H1 (cell line): ENCODE measurements around the gene KLHL3. TPM values are rescaled to one million over a fixed set of nuclear protein-coding genes. Genes with fewer than 3 reads are reported as not detected.

Experiments used
- CTCF ChIA-PET: fragments of 300-600 bp; sonication (Branson Sonifier 250); formaldehyde crosslinking; loops from one replicate; lab custom pipeline; 2021; ENCODE audit not compliant: partially characterized antibody; lab: Charles Lee
- POLR2A ChIA-PET: fragments of 300-600 bp; sonication (Branson Sonifier 250); formaldehyde crosslinking; loops from one replicate; lab custom pipeline; 2021; ENCODE audit warnings: inconsistent platforms; ENCODE audit not compliant: partially characterized antibody; lab: Charles Lee
- DNase-seq, 2 experiments: peaks; one replicate each; pipeline versions ENCODE4 v3.0.0 to v3.0.0-alpha.2; 2010 to 2022; ENCODE audit warnings: low spot score in 2 of 2, low read depth in 1 of 2, mixed read lengths in 1 of 2
- FAIRE-seq: peaks from 2 replicates; lab custom pipeline; 2011; peaks lifted over from hg19 to GRCh38; lab: Jason Lieb, UNC
- H2AFZ ChIP-seq: 2 replicates; pipeline ENCODE4 v1.8.1; 2012; ENCODE audit warnings: low read length, inconsistent platforms
- H2AK5ac ChIP-seq: 2 replicates; pipeline ENCODE4 v1.6.1; 2013; ENCODE audit warnings: low read depth, low read length
- H2BK120ac ChIP-seq: replicated peaks from 2 replicates; pipeline ENCODE3; 2013; ENCODE audit warnings: low read depth, low read length, inconsistent platforms
- H2BK12ac ChIP-seq: 2 replicates; pipeline ENCODE4 v1.6.1; 2013; ENCODE audit warnings: low read depth, low read length
- H2BK15ac ChIP-seq: 2 replicates; pipeline ENCODE4 v1.6.1; 2013; ENCODE audit warnings: low read length
- H2BK20ac ChIP-seq: 2 replicates; pipeline ENCODE4 v1.6.1; 2013; ENCODE audit warnings: low read length
- H2BK5ac ChIP-seq: 2 replicates; pipeline ENCODE4 v1.6.1; 2013; ENCODE audit warnings: low read depth, low read length
- H3K14ac ChIP-seq: 2 replicates; pipeline ENCODE4 v1.6.1; 2013; ENCODE audit warnings: inconsistent platforms; ENCODE audit not compliant: insufficient read length
- H3K18ac ChIP-seq: 2 replicates; pipeline ENCODE4 v1.6.1; 2013; ENCODE audit warnings: low read length; ENCODE audit errors: extremely low read depth
- H3K23ac ChIP-seq: 2 replicates; pipeline ENCODE4 v1.6.1; 2013; ENCODE audit warnings: inconsistent platforms; ENCODE audit not compliant: insufficient read length
- H3K23me2 ChIP-seq: 2 replicates; pipeline ENCODE4 v1.6.1; 2013; ENCODE audit warnings: low read depth, low read length
- H3K27ac ChIP-seq: 2 replicates; pipeline ENCODE4 v1.6.1; 2011; ENCODE audit warnings: low read depth, low read length, inconsistent platforms
- H3K27me3 ChIP-seq, 4 experiments: replicated peaks in 1 of 4; 1 replicate in 1 of 4; 2 replicates in 3 of 4; pipeline versions ENCODE4 v1.6.1 to v1.8.1; 2011 to 2013; ENCODE audit warnings: low read length in 3 of 4, mild to moderate bottlenecking in 3 of 4, inconsistent platforms in 2 of 4, mixed read lengths in 2 of 4, moderate library complexity in 1 of 4; ENCODE audit not compliant: control insufficient read depth in 3 of 4, insufficient read depth in 3 of 4; ENCODE audit errors: extremely low read depth in 1 of 4
- H3K36me3 ChIP-seq, 4 experiments: 2 replicates each; pipeline versions ENCODE4 v1.6.1 to v1.8.1; 2011 to 2013; ENCODE audit warnings: mild to moderate bottlenecking in 4 of 4, low read length in 3 of 4, moderate library complexity in 2 of 4, control low read depth in 1 of 4, inconsistent platforms in 1 of 4; ENCODE audit not compliant: insufficient read depth in 4 of 4, control insufficient read depth in 2 of 4
- H3K4ac ChIP-seq: replicated peaks from 2 replicates; pipeline ENCODE3; 2013; ENCODE audit warnings: low read length, low read depth, mixed read lengths, inconsistent platforms; ENCODE audit not compliant: insufficient read length
- H3K4me1 ChIP-seq, 4 experiments: replicated peaks in 1 of 4; 1 replicate in 1 of 4; 2 replicates in 3 of 4; pipeline versions ENCODE4 v1.6.1 to v1.8.1; 2011 to 2013; ENCODE audit warnings: low read length in 3 of 4, inconsistent platforms in 2 of 4, mixed read lengths in 1 of 4; ENCODE audit not compliant: insufficient read depth in 4 of 4, control insufficient read depth in 3 of 4
- H3K4me2 ChIP-seq, 2 experiments: 2 replicates each; pipeline versions ENCODE4 v1.6.1 to v1.8.1; 2011 to 2013; ENCODE audit warnings: low read depth in 2 of 2, low read length in 2 of 2, control low read depth in 1 of 2, inconsistent platforms in 1 of 2, mild to moderate bottlenecking in 1 of 2; ENCODE audit not compliant: insufficient read depth in 1 of 2
- H3K4me3 ChIP-seq, 4 experiments: fragments of 200-600, 300-600 bp in 1 of 4; sonication (generic), shearing (Covaris generic), sonication (Bioruptor Twin) in 1 of 4; 2 replicates each; pipeline versions ENCODE4 v1.5.1 to v1.8.1; 2011 to 2016; ENCODE audit warnings: low read length in 4 of 4, low read depth in 3 of 4, control low read depth in 2 of 4, inconsistent platforms in 2 of 4, mild to moderate bottlenecking in 2 of 4, mixed read lengths in 1 of 4, moderate library complexity in 1 of 4; ENCODE audit not compliant: insufficient read depth in 2 of 4; ENCODE audit errors: extremely low read depth in 1 of 4
- H3K56ac ChIP-seq: replicated peaks from 2 replicates; pipeline ENCODE3; 2013; ENCODE audit warnings: low read depth, mild to moderate bottlenecking, mixed read lengths, low read length, inconsistent platforms; ENCODE audit not compliant: insufficient read length
- H3K79me1 ChIP-seq: 2 replicates; pipeline ENCODE4 v1.6.1; 2013; ENCODE audit warnings: low read depth, low read length, control low read depth
- H3K79me2 ChIP-seq, 2 experiments: 2 replicates each; pipeline versions ENCODE4 v1.6.1 to v1.8.1; 2012 to 2013; ENCODE audit warnings: low read length in 2 of 2, mild to moderate bottlenecking in 2 of 2, inconsistent platforms in 1 of 2; ENCODE audit not compliant: insufficient read depth in 2 of 2, control insufficient read depth in 1 of 2
- H3K9ac ChIP-seq, 4 experiments: replicated peaks in 1 of 4; 1 replicate in 1 of 4; 2 replicates in 3 of 4; pipeline versions ENCODE4 v1.6.1 to v1.8.1; 2011 to 2013; ENCODE audit warnings: low read depth in 3 of 4, low read length in 3 of 4, control low read depth in 2 of 4, mild to moderate bottlenecking in 2 of 4, moderate library complexity in 2 of 4, inconsistent platforms in 1 of 4; ENCODE audit errors: extremely low read depth in 1 of 4
- H3K9me3 ChIP-seq, 2 experiments: 2 replicates each; pipeline versions ENCODE4 v1.6.1 to v1.8.1; 2012 to 2013; ENCODE audit warnings: mild to moderate bottlenecking in 2 of 2, moderate library complexity in 2 of 2, control low read depth in 1 of 2, inconsistent platforms in 1 of 2, low read depth in 1 of 2, low read length in 1 of 2, mixed read lengths in 1 of 2; ENCODE audit not compliant: insufficient read depth in 2 of 2
- H4K20me1 ChIP-seq, 2 experiments: replicated peaks in 1 of 2; 2 replicates each; pipeline versions ENCODE3 to v1.8.1; 2011 to 2013; ENCODE audit warnings: inconsistent platforms in 2 of 2, low read length in 2 of 2, mild to moderate bottlenecking in 1 of 2; ENCODE audit not compliant: insufficient read depth in 2 of 2, control insufficient read depth in 1 of 2
- H4K5ac ChIP-seq: 2 replicates; pipeline ENCODE4 v1.6.1; 2013; ENCODE audit warnings: low read length, low read depth, mixed read lengths, inconsistent platforms; ENCODE audit not compliant: insufficient read length
- H4K8ac ChIP-seq: 2 replicates; pipeline ENCODE4 v1.8.0; 2013; ENCODE audit warnings: mild to moderate bottlenecking, moderate library complexity, low read length, inconsistent platforms; ENCODE audit not compliant: insufficient read depth; ENCODE audit errors: extremely low read depth
- H4K91ac ChIP-seq: replicated peaks from 2 replicates; pipeline ENCODE3; 2013; ENCODE audit warnings: low read length, mixed read lengths, inconsistent platforms; ENCODE audit not compliant: insufficient read length
- EP300 ChIP-seq, 2 experiments: IDR thresholded peaks; 1 replicate in 1 of 2; 2 replicates in 1 of 2; pipeline ENCODE4 v1.6.1; 2011 to 2012; ENCODE audit warnings: low read depth in 2 of 2, low read length in 2 of 2, mild to moderate bottlenecking in 2 of 2, borderline replicate concordance in 1 of 2, inconsistent platforms in 1 of 2, moderate library complexity in 1 of 2
- POLR2AphosphoS5 ChIP-seq: IDR thresholded peaks from 2 replicates; pipeline ENCODE4 v1.6.1; 2011; ENCODE audit warnings: low read depth, low read length
- WGBS, 2 experiments: shearing (Covaris generic) in 1 of 2; methylation state at CpG; one replicate each; pipeline versions ENCODE4 v1.1.6 to v1.1.7; 2013 to 2015; ENCODE audit warnings: low lambda C conversion rate in 2 of 2, mixed read lengths in 2 of 2, inconsistent platforms in 1 of 2, low coverage in 1 of 2, missing lambda C conversion rate in 1 of 2; ENCODE audit not compliant: insufficient replicate concordance in 2 of 2, insufficient coverage in 1 of 2, insufficient read length in 1 of 2; ENCODE audit errors: extremely low coverage in 1 of 2, missing lambda C conversion rate in 1 of 2; 5-methylcytosine and 5-hydroxymethylcytosine counted together
- polyA plus RNA-seq, 7 experiments: library from polyadenylated mRNA; depleted of rRNA in 3 of 7; stranded (reverse) in 5 of 7; unstranded in 2 of 7; fragments of >200 nt in 5 of 7; fragments of 200-250 nt in 2 of 7; gene quantifications; 1 replicate in 5 of 7; 2 replicates in 1 of 7; 4 replicates in 1 of 7; pipeline versions ENCODE4 v1.2.1 to v1.2.3, GENCODE V29; 2011 to 2013; ENCODE audit warnings: missing spikeins in 2 of 7, mixed read lengths in 2 of 7
- total RNA-seq: library from RNA; stranded (reverse); fragmentation: NEBNext Ultra II Directional; extraction: Animal tissue kit (Norgen Biotek cat#: 25700); gene quantifications from 2 replicates; pipeline ENCODE4 v1.2.1, GENCODE V29; 2021

Gene KLHL3
- total and polyA plus RNA-seq, 2 of the 8 experiments (the other 6 are each of a cell fraction or from before 2014, with no cell fraction given): 7.4 to 13.7 TPM

DNA sequence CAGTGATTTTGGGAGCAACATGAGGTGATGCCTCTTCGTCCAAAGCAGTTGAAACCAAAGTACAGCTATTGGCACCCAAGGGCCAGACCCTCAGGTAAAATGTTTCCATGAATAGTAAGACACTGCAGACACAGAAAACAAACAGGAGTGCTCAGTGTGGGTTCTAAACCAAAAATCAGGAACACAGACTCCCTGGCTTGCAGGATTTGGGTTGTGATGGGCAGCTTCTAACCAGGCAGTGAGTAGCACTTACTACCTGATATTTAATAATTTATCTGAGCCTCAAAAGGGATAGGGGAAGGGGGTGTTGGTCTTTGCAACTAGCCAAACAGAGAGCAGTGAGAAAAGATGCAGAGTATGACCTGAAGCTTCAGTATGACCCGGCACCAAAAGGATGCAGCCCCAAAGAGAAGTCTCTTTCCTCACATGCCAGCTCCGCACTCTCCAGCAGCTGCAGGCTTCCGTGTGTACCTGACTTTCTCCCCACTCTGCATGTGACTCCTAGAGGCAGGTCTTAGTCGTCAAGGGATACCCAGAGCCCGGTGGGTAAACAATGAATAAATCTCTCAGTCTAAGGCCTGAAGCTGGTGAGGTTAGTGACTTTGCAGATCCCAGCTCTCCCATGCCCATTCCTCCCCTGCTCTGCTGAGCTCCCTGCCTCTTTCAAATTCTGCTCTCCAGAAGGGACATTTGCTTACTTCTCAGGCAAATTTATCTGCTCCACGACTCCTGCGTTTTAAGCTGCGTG, 131.4 kb downstream of the KLHL3 start:
- Histone ChIP-seq H2BK5ac (no peak overlapping the region), H3K56ac (no peak overlapping the region), H3K23ac (no peak overlapping the region), H4K5ac (no peak overlapping the region), H2BK20ac (no peak overlapping the region), H3K4me1 (peaks cover 0 to 4% (median 0%) of the 10 kb centered on the region in 4 experiments; a peak in 2 of 7 replicates), H3K79me2 (no peaks in the 10 kb centered on the region), H3K9ac (no peak overlapping the region), H3K36me3 (no peaks in the 10 kb centered on the region), H3K79me1 (no peaks in the 10 kb centered on the region), H2BK15ac (no peak overlapping the region), H4K8ac (no peak overlapping the region), H4K20me1 (no peaks in the 10 kb centered on the region), H2AFZ (peak overlapping the region; percentile 60; the same call in 1 of the 2 replicates), H3K4ac (no peak overlapping the region), H3K18ac (no peak overlapping the region), H3K27me3 (no peaks in the 10 kb centered on the region), H3K4me2 (no peak overlapping the region; a peak in 1 of 4 replicates), H3K23me2 (no peaks in the 10 kb centered on the region), H3K9me3 (no peaks in the 10 kb centered on the region), H3K4me3 (no peak overlapping the region), H2BK12ac (no peak overlapping the region), H4K91ac (no peak overlapping the region), H3K27ac (no peak overlapping the region), H2BK120ac (no peak overlapping the region), H2AK5ac (no peak overlapping the region), H3K14ac (no peak overlapping the region)
- WGBS, 2 experiments: 56% methylated on average over 9 of the region's 9 CpGs; no CpG with 5 or more reads in 1 of the 2 experiments
- FAIRE-seq (peak; percentile 71), DNase-seq (no peak)
- CTCF ChIA-PET: interaction anchor here (0.5 to 2.1 kb wide), 18 partner anchors 9 to 802 kb away, joined by 3 to 7 read pairs (median 4); no protein-coding TSS in a partner anchor
- TF ChIP-seq EP300 (IDR thresholded peaks at IDR 0.05; ENCODE audit: borderline replicate concordance in 1 of 2, low read depth in 2 of 2, low read length in 2 of 2): 0 out of 3 replicates have a peak, but pooled peaks of 1 of the 2 experiments have one; percentile 26
- TF ChIP-seq POLR2AphosphoS5: no peak
- POLR2A ChIA-PET: no interaction called here
